ENCODE measurements around the gene HEATR5A. TPM values are rescaled to one million over a fixed set of nuclear protein-coding genes. Genes with fewer than 3 reads are reported as not detected.
"Not testable (repeated sequence)": the region's sequence is repeated elsewhere in the genome, so short reads cannot be mapped to it uniquely, and the experiment has no call there.

HEATR5A gene
- total RNA-seq (2014; rRNA removed; shearing (Covaris generic)), result 9.8 and 16.7 TPM in 2 replicates

DNA sequence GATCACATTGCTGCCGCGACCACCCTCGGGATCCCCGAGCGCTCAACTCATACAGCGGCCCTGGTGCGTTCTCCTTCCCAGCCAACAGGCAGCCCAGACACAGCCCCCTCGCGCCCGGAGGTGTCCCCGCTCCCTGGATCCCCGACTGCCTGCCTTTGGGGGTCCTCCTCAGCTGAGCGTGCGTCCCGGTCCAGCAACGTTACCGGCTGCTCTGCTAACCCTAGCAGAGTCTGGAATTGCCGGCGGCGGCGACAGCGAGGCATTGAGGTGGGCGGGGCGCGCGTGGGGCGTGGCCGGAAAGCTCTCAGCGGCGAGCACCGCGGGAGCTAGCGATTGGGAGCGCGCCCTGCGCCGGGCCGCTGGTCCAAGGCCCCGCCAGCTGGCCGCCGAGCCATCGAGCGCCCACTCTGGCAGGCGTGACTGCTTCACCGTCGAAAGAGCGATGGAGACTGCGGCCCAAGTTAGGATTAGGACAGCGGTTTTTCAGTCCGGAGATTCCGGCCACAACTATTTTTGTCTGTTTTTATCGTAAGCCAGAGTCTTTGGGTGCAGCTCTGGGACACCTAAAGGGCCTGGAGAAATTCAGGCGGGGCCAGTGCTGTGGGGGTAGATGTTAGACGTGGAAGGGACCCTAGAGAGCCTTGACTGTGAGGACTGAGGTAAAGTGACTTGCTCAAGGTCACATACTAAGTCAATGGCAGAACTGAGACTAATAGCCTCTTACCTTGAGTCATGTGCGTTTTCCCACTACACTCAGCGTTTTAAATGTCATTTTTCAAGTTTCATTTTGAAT lies at the start of gene HEATR5A:
HEATR5A (minus strand) TSS at position 232 of the 793 bp plus-strand sequence. CDS start 17,575 bp downstream, outside the sequence.
- peak; percentile 94 for DNase-seq (ENCODE audit: low read depth)

DNA sequence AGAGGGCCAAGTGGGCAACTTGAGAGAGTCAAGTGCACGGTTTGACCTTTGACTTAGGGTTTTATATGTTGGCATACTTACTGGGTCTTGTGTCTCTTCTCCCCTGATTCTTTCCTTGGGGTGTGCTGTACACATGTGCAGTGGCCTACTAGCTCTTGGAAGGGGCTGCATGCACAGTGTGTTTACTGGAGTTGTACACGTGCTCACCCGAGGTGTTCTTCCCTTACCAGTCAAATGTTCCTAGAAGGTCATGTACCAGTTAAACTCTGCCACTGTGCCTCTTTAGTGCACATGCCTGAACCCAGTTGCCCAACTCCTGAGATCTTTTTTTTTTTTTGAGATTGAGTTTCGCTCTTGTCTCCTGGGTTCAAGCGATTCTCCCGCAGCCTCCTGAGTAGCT lies 46.2 kb upstream of the HEATR5A start:
- DNase-seq (ENCODE audit: low read depth), result no peak

DNA sequence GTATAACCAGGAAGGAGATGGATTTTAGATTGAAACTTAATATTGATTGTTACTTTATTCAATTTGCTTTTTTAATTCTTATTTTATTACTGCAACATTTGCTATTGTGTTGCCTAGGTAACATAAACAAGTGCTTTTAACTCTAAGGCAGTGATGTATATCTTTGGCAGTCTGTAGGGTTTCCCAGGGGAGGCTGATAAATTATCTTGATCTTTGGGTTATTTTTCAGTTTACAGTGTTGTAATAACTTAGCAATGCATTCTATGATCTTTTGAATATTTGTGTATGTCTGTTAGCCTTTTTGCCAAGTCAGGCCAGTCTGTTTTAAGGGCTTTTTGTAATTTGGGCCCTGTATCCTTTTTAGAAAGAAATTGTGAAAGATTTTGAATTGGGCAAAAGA lies 44.8 kb upstream of the HEATR5A start:
- DNase-seq (ENCODE audit: low read depth), result no peak

DNA sequence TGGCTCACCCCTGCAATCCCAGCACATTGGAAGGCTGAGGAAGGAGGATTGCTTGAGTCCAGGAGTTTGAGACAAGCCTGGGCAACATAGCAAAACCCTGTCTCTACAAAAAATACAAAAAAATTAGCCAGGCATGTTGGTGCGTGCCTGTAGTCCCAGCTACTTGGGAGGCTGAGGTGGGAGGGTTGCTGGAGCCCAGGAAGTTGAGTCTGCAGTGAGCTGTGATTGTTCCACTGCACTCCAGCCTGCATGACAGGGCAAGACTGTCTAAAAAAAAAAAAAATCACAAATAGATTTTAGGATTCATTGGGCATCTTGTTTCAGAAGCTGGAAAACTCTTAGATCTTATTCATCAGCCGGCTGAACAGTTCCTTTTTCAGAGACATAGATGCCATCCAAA lies 42.1 kb upstream of the HEATR5A start:
- DNase-seq (ENCODE audit: low read depth), result not testable (repeated sequence)

DNA sequence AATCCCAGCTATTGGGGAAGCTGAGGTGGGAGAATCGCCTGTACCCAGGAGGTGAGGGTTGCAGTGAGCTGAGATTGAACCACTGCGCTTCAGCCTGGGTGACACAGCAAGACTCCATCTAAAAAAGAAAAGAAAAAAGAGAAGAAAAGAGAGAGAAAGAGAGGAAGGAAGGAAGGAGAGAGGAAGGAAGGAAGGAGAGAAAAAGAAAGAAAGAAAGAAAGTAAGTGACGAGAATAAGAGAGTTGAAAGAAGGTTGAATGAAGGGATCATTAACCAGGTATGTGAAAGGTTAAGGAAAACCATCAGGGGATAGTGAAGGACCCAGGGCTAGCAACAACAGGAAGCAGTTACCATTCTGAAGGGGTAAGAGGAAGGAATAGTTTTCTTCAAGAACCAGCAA lies 41.2 kb upstream of the HEATR5A start:
- DNase-seq (ENCODE audit: low read depth), result no peak

DNA sequence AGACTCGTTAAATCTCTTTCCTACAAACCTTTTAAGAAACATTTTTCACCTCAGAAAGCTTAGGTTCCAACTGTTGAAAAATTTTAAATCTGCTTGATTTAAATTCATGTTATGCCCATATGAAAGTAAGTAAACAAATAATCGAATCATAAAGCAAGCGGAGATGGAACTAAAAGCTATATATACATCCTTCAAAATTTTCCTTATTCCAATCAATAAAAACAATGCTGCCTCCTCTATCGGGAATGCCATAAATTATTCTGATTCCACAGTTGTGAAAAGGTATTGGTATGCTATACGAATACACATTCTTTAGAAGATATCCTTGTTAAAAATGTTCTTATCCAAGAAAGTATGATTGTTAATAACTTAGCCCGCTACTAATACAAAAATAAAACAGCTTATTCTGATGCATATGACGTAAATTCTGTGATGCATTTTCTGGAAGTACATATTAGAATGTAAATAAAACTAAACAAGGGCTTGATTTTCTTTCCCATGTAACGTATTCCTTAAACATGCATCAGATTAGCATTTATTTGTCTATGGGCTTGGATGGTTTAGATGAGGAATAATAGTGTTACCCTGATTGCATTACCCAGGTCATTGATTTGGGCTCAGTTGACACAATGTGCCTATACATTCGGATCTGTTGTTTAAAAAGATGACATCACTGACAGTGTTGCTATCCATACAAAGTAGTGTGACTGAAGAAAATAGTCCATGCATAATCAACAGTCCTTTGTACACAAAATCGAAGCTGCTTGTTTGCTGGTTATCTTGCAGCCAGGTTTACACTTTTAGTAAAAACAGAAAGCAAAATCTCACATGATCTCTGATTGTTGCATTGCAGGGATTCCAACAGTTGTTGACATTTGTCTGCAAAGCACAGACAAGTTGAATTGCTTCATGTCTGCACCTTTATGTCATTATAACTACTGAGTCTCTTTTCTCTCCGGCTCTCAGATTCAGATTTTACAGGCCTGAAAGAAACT lies 37.6 kb upstream of the HEATR5A start:
- DNase-seq (ENCODE audit: low read depth), result no peak

DNA sequence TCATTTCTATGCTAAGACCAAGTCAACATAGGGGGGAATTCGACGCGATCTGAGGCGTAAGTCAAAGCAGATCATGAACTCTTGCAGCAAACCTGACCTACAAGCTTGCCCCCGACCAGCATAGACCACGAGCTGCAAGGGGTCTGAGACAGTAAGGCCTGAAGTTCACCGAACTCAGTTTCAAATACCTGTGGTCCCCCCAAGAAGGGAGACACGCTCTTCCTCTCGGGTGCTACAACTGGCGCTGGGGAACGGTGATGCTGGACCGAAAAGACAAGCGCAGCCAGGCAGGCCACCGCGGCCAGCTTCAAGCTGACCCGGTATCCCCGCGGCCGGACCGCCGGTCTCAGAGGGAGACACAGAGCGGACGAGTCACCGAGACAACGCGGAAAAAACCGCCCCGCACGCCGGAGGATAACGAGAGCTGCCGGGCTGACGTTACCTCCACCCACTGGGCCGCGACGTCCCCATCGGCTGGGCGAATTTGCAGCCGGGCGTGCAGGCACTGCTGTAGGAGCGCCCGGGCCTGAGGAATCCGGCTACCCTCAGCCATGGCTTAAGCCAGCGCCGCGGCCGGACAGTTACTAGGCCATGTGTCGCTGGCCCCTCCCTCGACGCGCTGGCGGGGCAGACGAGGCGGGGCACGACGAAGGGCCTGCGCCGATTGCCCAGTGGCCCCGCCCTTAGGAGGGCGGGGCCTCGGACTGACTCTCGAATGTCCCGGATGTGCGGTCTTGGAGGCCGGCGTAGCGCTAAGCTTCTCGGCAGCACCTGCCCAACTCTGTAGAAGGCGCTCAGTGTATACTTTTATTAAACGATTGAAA lies 36.7 kb upstream of the HEATR5A start, which contains the start of gene DTD2:
DTD2 (minus strand) TSS at position 666 of the 824 bp plus-strand sequence; CDS start at position 553, 113 bp downstream.
- peak; percentile 93 for DNase-seq (ENCODE audit: low read depth)

DNA sequence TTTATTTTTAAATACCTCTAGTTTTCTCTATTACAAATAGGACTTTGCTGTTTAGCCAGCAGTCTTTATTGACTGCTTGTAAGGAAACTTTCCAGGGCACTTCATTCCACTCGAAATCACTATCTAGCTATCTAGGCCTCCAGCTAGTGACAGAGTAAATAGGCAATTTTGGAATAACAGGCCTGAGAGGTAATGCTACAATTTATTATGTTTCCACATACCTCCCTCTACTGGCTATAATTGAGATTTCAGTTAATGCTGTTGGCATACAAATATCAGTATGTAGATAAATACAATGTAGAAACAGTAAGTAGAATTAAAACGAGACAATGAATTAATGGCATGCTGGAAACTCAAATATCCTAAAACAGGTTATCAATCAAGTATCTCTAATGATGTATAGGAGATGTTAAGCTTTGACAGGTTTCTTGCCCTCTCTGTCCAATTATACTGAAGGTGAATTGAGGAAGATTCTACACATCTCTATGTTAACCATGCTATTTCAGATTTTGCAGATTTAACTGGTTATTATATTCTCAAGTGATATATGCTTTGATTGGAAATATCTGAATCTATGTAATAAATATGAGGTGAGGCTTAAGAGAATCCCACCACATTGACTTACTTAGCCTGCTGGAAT lies 29.7 kb upstream of the HEATR5A start:
- DNase-seq (ENCODE audit: low read depth), result peak; percentile 46

DNA sequence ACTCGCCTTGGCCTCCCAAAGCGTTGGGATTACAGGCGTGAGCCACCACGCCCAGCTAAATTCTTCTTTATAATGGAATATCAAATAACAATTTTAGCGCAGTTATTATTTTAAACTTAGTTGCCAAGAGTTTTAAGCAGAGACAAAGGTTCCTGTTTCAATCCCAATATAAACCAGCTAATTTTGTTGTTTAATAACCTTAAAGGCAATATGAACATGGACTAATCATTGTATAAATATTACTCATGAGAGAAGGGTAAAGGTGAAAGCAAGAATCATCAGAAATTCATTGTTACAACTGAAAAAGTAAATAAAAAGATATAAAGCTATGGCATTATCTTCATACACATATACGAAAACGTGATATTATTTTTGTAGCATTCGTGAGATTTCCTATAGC lies 28.8 kb upstream of the HEATR5A start:
- no peak for DNase-seq (ENCODE audit: low read depth)

DNA sequence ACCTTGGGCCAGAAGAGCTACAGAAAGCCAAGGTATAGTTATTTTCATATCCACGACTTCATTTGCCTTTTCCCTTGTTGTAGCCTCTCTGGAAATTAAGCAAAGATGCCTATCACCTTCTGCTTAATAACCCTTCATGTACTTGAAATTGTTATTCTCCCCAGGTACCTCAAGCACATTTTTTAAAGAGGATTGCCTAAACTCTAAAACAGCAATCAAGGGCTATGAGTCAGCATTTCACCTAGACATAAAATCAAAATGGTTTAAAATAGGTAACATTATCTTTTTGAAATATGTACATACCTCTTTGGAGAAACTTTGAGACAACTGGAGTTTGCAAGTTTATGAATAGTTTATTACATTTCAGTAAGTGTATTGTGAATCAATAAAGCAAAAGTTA lies 25.4 kb upstream of the HEATR5A start:
- no peak for DNase-seq (ENCODE audit: low read depth)

DNA sequence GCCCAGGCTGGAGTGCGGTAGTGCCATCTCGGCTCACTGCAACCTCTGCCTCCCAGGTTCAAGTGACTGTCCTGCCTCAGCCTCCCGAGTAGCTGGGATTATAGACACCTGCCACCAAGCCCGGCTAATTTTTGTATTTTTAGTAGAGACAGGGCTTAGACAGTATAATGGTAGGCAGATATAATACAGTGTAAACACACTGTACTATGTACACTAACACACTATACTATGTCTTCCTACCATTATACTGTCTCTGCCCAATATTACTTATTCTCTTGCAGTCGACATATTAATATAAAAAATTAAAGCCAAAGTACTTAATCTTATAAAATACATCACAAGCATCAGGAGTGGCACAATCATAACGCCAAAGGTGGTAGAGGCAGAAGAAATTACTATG lies 21.9 kb upstream of the HEATR5A start:
- DNase-seq (ENCODE audit: low read depth), result no peak

DNA sequence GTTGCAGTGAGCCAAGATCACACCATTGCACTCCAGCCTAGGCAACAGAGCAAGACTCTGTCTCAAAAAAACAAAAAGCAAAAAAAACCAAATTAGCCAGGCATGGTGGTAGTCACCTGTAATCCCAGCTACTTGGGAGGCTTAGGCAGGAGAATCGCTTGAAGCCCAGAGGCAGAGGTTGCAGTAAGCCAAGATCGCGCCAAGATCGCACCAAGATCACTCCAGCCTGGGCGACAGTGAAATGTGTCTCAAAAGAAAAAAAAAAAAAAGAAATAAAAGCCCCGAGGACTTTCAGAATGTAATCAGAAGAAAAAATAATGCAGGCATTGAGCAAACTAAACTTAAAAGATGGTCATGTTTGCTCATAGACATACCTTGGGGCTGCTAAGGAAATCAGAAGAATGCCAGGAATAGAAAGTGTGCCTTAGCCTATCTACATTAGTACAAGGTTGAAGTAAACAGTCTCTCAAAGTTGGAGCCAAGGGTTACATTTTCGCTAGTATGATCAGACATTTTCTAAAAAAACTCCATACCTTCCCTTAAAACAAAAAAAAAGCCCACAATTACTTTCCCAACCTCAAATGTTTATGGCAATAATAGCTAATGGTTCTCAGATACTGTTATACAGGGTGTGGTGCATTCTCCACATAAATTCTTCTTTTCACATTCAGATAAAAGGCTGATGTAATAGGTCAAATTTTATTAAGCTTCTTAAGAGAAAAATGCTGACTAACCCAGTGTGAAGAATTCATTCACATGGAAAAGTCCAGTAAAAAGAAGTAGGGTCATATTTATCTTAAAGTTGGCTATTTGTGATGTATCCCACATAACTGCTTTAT lies 21.1 kb upstream of the HEATR5A start:
- DNase-seq (ENCODE audit: low read depth), result peak; percentile 49

DNA sequence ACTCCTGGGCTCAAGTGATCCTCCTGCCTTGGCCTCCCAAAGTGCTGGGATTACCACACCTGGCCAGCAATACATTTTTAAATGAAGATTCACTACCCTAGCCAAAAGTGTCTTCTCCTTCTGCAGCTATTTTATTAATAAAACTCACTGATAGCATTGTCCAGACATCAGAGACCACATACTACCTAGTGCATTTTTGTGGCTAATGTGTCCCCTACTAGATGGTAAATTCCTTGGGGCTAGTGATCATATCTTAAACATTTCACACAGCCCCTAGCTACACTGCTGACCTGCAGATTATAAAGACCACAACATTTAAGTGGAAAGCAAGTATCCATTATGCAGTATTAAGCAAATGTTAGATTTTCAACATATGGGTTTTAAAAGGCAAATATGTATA lies 19.9 kb upstream of the HEATR5A start:
- peak; percentile 33 for DNase-seq (ENCODE audit: low read depth)

DNA sequence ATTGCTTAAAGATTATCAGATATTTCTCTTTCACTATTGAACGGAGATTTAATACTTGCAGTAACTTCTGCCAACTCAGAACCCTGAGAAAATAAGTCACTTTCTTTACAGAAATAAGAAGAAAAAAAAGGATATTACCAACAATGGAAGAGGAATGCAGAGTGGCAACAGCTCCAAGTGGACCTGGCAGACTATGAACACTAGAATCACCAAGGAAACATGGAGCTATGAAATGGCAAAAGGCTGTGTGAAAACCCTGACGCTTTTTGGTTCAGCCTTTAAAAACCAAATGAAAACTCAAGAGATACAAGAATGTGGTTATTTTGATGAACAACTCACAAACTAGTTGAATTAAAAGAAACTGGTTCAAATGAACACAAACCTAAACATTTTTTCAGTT lies 19.2 kb upstream of the HEATR5A start:
- DNase-seq (ENCODE audit: low read depth), result no peak

DNA sequence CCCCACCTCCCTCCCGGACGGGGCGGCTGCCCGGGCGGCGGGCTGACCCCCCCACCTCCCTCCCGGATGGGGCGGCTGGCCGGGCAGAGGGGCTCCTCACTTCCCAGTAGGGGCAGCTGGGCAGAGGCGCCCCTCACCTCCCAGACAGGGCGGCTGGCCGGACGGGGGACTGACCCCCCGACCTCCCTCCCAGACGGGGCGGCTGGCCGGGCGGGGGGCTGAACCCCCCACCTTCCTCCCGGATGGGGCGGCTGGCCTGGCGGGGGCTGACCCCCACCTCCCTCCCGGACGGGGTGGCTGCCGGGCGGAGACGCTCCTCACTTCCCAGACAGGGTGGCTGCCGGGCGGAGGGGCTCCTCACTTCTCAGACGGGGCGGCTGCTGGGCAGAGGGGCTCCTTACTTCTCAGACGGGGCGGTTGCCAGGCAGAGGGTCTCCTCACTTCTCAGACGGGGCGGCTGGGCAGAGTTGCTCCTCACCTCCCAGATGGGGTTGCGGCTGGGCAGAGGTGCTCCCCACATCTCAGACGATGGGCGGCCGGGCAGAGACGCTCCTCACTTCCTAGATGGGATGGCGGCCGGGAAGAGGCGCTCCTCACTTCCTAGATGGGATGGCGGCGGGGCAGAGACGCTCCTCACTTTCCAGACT lies 16.8 kb upstream of the HEATR5A start:
- not testable (repeated sequence) for DNase-seq (ENCODE audit: low read depth)

DNA sequence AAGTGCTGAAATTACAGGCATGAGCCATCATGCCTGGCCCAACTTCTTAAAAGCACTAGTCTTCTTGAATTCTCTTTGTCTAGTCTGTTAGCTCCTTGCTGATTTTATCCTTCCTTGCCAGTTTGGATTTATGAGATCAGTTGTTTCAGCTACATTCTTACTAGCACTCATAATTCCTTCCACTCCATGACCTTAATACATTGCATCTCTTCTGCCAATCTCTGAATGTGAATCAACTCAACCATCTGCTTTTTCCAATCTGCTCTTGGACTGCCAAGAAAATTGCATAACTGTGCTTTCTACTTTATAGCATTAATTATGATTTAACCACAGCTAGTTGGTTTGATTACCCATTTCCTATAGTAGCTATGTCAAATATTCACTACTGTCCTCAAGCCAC lies 14.9 kb upstream of the HEATR5A start:
- DNase-seq (ENCODE audit: low read depth), result no peak

DNA sequence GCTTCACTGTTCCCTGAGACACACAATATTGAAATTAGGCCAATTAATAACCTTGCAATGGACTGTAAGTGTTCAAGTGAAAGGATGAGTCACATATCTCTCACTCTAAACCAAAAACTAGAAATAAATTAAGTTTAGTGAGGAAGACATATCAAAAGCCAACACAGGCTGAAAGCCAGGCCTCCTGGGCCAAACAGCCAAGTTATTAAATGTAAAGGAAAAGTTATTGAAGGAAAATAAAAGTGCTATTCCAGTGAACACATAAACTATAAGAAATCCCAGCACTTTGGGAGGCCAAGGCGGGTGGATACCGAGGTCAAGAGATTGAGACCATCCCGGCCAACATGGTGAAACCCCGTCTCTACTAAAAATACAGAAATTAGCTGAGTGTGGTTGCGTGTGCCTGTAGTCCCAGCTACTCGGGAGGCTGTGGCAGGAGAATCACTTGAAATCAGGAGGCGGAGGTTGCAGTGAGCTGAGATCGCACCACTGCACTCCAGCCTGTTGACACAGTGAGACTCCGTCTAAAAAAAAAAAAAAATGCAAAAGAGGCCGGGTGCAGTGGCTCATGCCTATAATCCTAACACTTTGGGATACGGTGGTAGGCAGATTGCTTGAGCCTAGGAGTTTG lies 10.4 kb upstream of the HEATR5A start:
- DNase-seq (ENCODE audit: low read depth), result no peak

DNA sequence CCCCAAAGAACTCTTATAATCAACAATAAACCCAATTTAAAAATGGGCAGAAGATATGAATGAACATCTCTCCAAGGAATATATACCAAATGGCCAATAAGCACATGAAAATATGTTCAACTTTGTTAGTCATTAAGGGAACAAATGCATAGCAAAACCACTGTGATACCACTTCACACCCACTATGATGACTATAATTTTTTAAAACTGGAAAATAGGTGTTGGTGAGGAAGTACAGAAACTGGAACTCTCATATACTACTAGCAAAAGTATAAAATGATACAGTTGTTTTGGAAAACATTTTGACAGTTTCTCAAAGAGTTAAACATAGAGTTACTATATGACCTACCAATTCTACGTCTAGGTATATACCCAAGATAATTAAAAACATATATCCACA lies 9.4 kb upstream of the HEATR5A start:
- no peak for DNase-seq (ENCODE audit: low read depth)

DNA sequence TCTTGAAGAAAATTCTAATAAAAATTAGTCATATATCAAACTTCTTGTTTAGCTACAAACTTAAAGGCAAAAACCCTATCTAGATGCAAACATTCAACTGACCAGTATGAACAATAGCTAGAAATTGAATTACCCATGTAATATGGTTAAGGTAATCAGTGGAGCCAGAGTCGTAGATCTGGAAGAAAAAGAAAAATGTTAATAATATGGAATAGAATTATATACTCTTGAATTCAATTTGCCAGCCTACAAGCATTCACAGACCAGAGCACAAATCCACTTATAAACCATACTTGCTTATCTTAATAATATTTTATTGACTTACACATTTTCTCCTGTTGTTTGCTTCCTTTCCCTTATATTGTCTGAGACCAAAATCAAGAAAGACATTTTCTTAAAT lies 7.7 kb upstream of the HEATR5A start:
- no peak for DNase-seq (ENCODE audit: low read depth)
